Hepatocyte (in vitro differentiated cells): Measurements from ENCODE around the gene ARL17A.
"Not testable (repeated sequence)": the region's sequence is repeated elsewhere in the genome, so short reads cannot be mapped to it uniquely, and the experiment has no call there.

Source experiments
- EZH2phosphoT487 ChIP-seq: fragments of 200-600 bp; sonication (generic); IDR thresholded peaks from one replicate; pipeline ENCODE4 v1.6.1; 2018; ENCODE audit warnings: antibody characterized with exemption, mild to moderate bottlenecking, low read depth, moderate library complexity; ENCODE audit not compliant: unreplicated experiment, severe bottlenecking
- TF ChIP-seq, protein P1 (sequence below): fragments of 200-600 bp; sonication (generic); IDR thresholded peaks from 2 replicates; pipeline ENCODE4 v1.5.1; 2016; ENCODE audit warnings: antibody characterized with exemption, mild to moderate bottlenecking; ENCODE audit not compliant: poor library complexity

- TF ChIP-seq, protein P1, sequence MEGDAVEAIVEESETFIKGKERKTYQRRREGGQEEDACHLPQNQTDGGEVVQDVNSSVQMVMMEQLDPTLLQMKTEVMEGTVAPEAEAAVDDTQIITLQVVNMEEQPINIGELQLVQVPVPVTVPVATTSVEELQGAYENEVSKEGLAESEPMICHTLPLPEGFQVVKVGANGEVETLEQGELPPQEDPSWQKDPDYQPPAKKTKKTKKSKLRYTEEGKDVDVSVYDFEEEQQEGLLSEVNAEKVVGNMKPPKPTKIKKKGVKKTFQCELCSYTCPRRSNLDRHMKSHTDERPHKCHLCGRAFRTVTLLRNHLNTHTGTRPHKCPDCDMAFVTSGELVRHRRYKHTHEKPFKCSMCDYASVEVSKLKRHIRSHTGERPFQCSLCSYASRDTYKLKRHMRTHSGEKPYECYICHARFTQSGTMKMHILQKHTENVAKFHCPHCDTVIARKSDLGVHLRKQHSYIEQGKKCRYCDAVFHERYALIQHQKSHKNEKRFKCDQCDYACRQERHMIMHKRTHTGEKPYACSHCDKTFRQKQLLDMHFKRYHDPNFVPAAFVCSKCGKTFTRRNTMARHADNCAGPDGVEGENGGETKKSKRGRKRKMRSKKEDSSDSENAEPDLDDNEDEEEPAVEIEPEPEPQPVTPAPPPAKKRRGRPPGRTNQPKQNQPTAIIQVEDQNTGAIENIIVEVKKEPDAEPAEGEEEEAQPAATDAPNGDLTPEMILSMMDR, result not testable (repeated sequence)
- not testable (repeated sequence) for TF ChIP-seq EZH2phosphoT487
These were observed at the start of gene ARL17A for GRCh38 chr17:46579083-46580075.
